Ascending aorta (tissue), 2 donors: ENCODE results near the gene SNCAIP. TPM values are rescaled to one million over a fixed set of nuclear protein-coding genes. Genes with fewer than 3 reads are reported as not detected.

Source experiments
- DNase-seq, 2 donors: peaks; one replicate each; pipeline ENCODE4 v3.0.0-alpha.2; 2019; ENCODE audit warnings: low spot score in 2 of 2
- H3K27ac ChIP-seq, 2 donors: fragments of 200-600 bp; sonication (generic); one replicate each; pipeline ENCODE4 v1.5.1; 2016 to 2017; ENCODE audit warnings: mild to moderate bottlenecking in 1 of 2
- H3K27me3 ChIP-seq: fragments of 200-600 bp; sonication (generic); one replicate; pipeline ENCODE4 v1.5.1; 2017
- H3K36me3 ChIP-seq, 2 donors: fragments of 200-600 bp; sonication (generic); one replicate each; pipeline ENCODE4 v1.5.1; 2016
- H3K4me1 ChIP-seq, 2 donors: fragments of 200-600 bp; sonication (generic); one replicate each; pipeline ENCODE4 v1.5.1; 2016 to 2017; ENCODE audit warnings: mild to moderate bottlenecking in 1 of 2
- H3K4me3 ChIP-seq, 2 donors: fragments of 200-600 bp; sonication (generic); one replicate each; pipeline ENCODE4 v1.5.1; 2016 to 2017; ENCODE audit warnings: mild to moderate bottlenecking in 1 of 2
- H3K9me3 ChIP-seq, 2 donors: fragments of 200-600 bp; sonication (generic); one replicate each; pipeline ENCODE4 v1.5.1; 2016
- intact Hi-C: fragments of 100-400 bp; cut with DNase I; formaldehyde crosslinking; loops from one replicate; pipeline ENCODE4 v1.15.1; 2023
- total RNA-seq: library from RNA; depleted of rRNA; stranded (reverse); fragments of >200 nt; gene quantifications from one replicate; pipeline ENCODE4 v1.1.0, GENCODE V29; 2016
- TF ChIP-seq, protein P1 (sequence below), 3 experiments: fragments of 200-600 bp in 2 of 3; fragments of 450-650 bp in 1 of 3; sonication (generic) in 2 of 3; IDR thresholded peaks; one replicate each; pipeline ENCODE4 v1.5.1; 2016 to 2019; ENCODE audit warnings: antibody characterized with exemption in 3 of 3, mild to moderate bottlenecking in 1 of 3, moderate library complexity in 1 of 3

Gene SNCAIP
- total RNA-seq, 1 donor from 2014 or later: 2.9 TPM

DNA sequence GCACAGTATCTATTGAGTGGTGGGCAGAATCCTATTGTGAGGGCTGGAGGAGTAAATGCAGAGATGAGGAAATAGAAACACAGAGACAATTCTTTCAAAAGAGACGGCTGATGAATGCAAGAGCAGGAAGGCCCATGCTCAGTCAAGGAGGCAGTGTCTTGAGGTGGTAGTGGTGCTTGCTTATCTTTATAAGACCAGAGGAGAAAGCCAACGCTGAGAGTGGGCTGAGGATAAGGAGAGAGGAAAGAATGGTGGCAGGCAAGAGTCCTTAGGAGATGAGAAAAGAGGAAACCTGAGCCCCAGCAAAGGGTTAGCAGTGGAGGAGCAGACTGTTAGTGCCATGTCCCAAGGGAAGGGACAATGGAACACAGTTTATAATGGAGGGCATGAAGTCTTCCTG is 86.0 kb downstream of the SNCAIP start:
- TF ChIP-seq, protein P1, sequence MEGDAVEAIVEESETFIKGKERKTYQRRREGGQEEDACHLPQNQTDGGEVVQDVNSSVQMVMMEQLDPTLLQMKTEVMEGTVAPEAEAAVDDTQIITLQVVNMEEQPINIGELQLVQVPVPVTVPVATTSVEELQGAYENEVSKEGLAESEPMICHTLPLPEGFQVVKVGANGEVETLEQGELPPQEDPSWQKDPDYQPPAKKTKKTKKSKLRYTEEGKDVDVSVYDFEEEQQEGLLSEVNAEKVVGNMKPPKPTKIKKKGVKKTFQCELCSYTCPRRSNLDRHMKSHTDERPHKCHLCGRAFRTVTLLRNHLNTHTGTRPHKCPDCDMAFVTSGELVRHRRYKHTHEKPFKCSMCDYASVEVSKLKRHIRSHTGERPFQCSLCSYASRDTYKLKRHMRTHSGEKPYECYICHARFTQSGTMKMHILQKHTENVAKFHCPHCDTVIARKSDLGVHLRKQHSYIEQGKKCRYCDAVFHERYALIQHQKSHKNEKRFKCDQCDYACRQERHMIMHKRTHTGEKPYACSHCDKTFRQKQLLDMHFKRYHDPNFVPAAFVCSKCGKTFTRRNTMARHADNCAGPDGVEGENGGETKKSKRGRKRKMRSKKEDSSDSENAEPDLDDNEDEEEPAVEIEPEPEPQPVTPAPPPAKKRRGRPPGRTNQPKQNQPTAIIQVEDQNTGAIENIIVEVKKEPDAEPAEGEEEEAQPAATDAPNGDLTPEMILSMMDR (IDR thresholded peaks at IDR 0.05): no peak
- Histone ChIP-seq H3K9me3 (no peaks in the 10 kb centered on the region), H3K36me3 (no peaks in the 10 kb centered on the region), H3K4me1 (no peaks in the 10 kb centered on the region), H3K27me3 (no peaks in the 10 kb centered on the region), H3K4me3 (no peak overlapping the region), H3K27ac (no peak overlapping the region)
- DNase-seq: no peak
- intact Hi-C loops: no loop called here

DNA sequence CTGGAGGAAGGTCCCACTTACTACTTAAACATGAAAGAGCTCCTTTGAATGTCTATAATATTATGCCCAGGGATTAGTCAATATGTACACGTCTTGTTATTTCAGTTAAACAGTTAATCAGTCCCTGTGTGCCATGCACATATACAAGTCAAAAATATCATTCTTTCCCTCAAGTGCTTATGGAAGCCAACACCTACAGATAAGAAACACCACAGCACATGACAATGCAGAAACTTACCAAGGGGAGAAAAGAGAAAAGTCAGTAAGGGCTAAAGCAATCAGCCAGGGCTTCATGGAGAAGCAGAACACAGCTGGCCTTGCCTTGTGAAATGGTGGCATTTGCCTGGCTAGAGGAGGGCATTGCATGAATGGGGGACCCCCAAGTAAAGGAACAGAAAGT is 88.3 kb downstream of the SNCAIP start:
- intact Hi-C loops: no loop called here
- H3K27me3 ChIP-seq: no peaks in the 10 kb centered on the region
- H3K4me3 ChIP-seq: no peak overlapping the region
- H3K4me1 ChIP-seq: no peaks in the 10 kb centered on the region
- H3K27ac ChIP-seq: no peak overlapping the region
- DNase-seq: no peak
- no peaks in the 10 kb centered on the region for H3K36me3 ChIP-seq
- no peaks in the 10 kb centered on the region for H3K9me3 ChIP-seq
- TF ChIP-seq, protein P1 (IDR thresholded peaks at IDR 0.05): no peak

DNA sequence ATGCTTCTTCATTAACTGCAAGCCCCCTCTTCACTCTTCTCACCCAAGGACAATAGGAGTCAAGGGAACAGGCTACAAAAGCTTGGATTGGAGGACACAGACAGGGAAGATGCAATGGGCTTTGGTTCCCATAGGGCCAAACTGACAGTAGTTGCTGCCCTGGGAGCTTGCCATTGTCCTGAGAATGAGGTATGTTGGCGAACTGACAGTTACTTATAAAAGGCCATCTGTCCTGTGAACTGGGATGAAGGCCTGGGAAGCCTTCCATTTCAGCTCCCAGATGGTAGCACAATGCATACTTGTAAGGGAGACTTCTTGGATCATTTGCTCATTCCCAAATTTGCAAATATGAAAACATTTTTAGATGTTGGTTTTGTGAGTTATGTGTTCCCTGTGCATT is 88.9 kb downstream of the SNCAIP start:
- Histone ChIP-seq H3K27ac (no peak overlapping the region), H3K36me3 (no peaks in the 10 kb centered on the region), H3K4me3 (no peak overlapping the region), H3K27me3 (no peaks in the 10 kb centered on the region), H3K4me1 (no peaks in the 10 kb centered on the region), H3K9me3 (no peaks in the 10 kb centered on the region)
- TF ChIP-seq, protein P1 (IDR thresholded peaks at IDR 0.05): no peak
- no peak for DNase-seq
- intact Hi-C loops: no loop called here

DNA sequence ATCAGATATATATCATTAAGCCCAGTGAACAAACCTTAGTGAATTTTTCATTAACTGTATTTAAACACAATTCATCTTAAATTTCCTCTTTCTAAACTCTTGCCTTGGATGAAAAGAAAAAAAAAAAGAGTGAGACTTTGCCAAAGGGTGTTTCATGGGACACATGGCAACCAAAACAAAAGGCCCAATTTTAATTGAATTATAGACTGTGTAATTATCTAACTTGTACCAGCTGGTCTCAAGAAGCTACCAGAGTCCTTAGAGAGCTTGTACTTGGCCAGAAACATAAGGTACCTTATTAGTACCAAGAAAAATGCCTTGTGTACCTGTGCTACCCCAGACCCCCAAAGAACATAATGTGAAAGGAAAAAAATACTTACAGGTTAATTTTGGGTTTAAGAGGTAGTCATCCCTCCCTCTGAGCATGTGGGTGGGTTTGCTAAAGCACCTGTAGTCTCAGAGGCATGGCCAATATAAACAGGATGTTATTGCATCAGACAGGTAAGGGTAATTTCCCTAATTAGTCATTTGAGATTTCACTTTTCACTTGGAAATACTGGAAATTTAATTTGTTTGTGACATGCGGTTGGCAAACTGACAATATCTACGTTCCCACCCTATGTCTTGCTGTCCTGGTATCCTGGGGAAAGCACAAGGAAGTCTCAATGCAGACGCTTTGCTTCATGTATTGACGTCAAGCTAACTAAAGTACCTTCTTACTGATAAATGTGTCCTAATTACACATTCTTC is 90.1 kb downstream of the SNCAIP start:
- no peaks in the 10 kb centered on the region for H3K4me1 ChIP-seq
- DNase-seq: no peak
- no peaks in the 10 kb centered on the region for H3K9me3 ChIP-seq
- TF ChIP-seq, protein P1 (IDR thresholded peaks at IDR 0.05): no peak
- H3K27me3 ChIP-seq: no peaks in the 10 kb centered on the region
- intact Hi-C loops: no loop called here
- no peaks in the 10 kb centered on the region for H3K36me3 ChIP-seq
- H3K27ac ChIP-seq: no peak overlapping the region
- H3K4me3 ChIP-seq: no peak overlapping the region

DNA sequence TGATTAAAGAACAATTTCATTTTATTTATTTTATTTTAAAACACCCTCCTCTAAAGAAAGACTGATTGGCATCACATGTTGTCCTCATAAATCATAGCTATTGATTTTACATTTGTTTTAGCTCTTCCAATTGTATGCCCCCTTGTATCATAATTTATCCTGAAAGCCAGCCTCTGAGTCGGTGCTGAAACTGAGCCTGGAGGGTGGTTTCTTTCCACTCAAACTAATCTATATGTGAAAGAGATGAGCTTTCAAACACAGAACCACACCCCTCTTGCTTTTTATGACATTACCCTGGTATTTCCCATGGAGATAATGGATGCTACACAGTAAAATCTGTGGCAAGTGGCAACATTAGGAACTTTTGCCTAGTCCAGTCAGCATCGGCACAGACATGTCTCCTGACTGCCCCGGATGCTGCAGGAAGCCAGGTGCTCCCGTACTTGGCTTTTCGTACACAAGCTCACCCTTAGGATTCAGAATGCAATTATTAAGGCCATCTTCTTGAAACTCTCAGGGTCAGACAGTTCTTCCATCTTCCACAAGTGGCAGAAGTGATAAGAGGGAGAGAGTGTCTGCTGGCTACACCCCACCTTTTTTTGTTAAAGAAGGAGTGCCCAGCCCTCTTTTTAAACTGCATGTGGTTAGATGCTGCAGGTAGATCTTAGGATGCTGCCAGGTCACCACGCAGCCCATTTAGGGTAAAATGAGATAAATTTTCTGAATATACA is 91.1 kb downstream of the SNCAIP start:
- TF ChIP-seq, protein P1 (IDR thresholded peaks at IDR 0.05): no peak
- H3K27me3 ChIP-seq: no peaks in the 10 kb centered on the region

More for the DNA sequence above, 91.1 kb downstream of the SNCAIP start:
- no peaks in the 10 kb centered on the region for H3K4me1 ChIP-seq
- H3K4me3 ChIP-seq: no peak overlapping the region
- no peak overlapping the region for H3K27ac ChIP-seq
- no peak for DNase-seq
- no peaks in the 10 kb centered on the region for H3K9me3 ChIP-seq
- no peaks in the 10 kb centered on the region for H3K36me3 ChIP-seq
- intact Hi-C loops: no loop called here
